A549 (cell line): ENCODE data around the gene USP49. TPM values are rescaled to one million over a fixed set of nuclear protein-coding genes. Genes with fewer than 3 reads are reported as not detected.

Source experiments
- ATAC-seq, 2 experiments: fragments of 200-7000 bp in 1 of 2; fragments of >200 bp in 1 of 2; cut with Nextera tagmentation in 1 of 2; cut with Tn5 transposase in 1 of 2; 3 replicates each; pipeline versions ENCODE4 v1.8.0 to v1.9.1; 2018 to 2020; ENCODE audit warnings: mild to moderate bottlenecking in 1 of 2, moderate library complexity in 1 of 2
- CTCF ChIA-PET: fragments of 300-600 bp; sonication (Branson Sonifier 250); formaldehyde crosslinking; extraction: SDS; loops from one replicate; lab custom pipeline; 2021; ENCODE audit warnings: antibody characterized with exemption, inconsistent platforms; lab: Yijun Ruan, JAX
- POLR2A ChIA-PET: fragments of 350-600 bp; formaldehyde crosslinking; extraction: SDS; loops from one replicate; lab custom pipeline; 2021; ENCODE audit warnings: antibody characterized with exemption, inconsistent platforms; lab: Yijun Ruan, JAX
- DNase-seq, 2 experiments: peaks; one replicate each; pipeline versions ENCODE4 v3.0.0 to v3.0.0-alpha.2; 2011 to 2016; ENCODE audit warnings: low read depth in 1 of 2, low spot score in 1 of 2
- FAIRE-seq: peaks from 2 replicates; lab custom pipeline; 2011; peaks lifted over from hg19 to GRCh38; lab: Jason Lieb, UNC
- H3K27ac ChIP-seq, 2 experiments: fragments of >200 bp; sonication (Bioruptor Twin); formaldehyde crosslinking; 3 replicates each; pipeline ENCODE4 v1.5.1; 2016 to 2017
- H3K4me1 ChIP-seq: fragments of >200 bp; sonication (Bioruptor Twin); formaldehyde crosslinking; 3 replicates; pipeline ENCODE4 v1.6.1; 2016
- H3K4me2 ChIP-seq: fragments of >200 bp; sonication (Bioruptor Twin); formaldehyde crosslinking; 3 replicates; pipeline ENCODE4 v1.6.1; 2016
- H3K4me3 ChIP-seq: fragments of >200 bp; sonication (Bioruptor Twin); formaldehyde crosslinking; 3 replicates; pipeline ENCODE4 v1.5.1; 2016
- H3K9me3 ChIP-seq: fragments of >200 bp; sonication (Bioruptor Twin); formaldehyde crosslinking; 3 replicates; pipeline ENCODE4 v1.6.1; 2016
- CBX2 ChIP-seq: fragments of 200-600 bp; sonication (generic); IDR thresholded peaks from 2 replicates; pipeline ENCODE4 v1.6.1; 2016; ENCODE audit warnings: low read depth, mild to moderate bottlenecking, borderline replicate concordance
- CBX8 ChIP-seq: fragments of 200-600 bp; sonication (generic); IDR thresholded peaks from 2 replicates; pipeline ENCODE4 v1.6.1; 2016
- CEBPB ChIP-seq, 2 experiments: fragments of >200 bp in 1 of 2; sonication (Bioruptor Twin) in 1 of 2; formaldehyde crosslinking in 1 of 2; IDR thresholded peaks; 2 replicates each; pipeline ENCODE4 v1.6.1; 2012 to 2016
- CHD2 ChIP-seq: fragments of 150-350 bp; IDR thresholded peaks from 2 replicates; pipeline ENCODE4 v1.6.1; 2014; ENCODE audit warnings: low read length; ENCODE audit not compliant: partially characterized antibody
- CHD4 ChIP-seq: fragments of 200-600 bp; sonication (generic); IDR thresholded peaks from 2 replicates; pipeline ENCODE4 v1.6.1; 2016; ENCODE audit warnings: antibody characterized with exemption, mild to moderate bottlenecking, borderline replicate concordance
- E2F6 ChIP-seq: IDR thresholded peaks from 2 replicates; pipeline ENCODE4 v1.6.1; 2012; ENCODE audit warnings: low read depth, borderline replicate concordance
- EP300 ChIP-seq, 2 experiments: fragments of >200 bp; sonication (Bioruptor Twin); formaldehyde crosslinking; IDR thresholded peaks; 2 replicates in 1 of 2; 3 replicates in 1 of 2; pipeline ENCODE4 v1.6.1; 2016 to 2017
- FOXS1 ChIP-seq: fragments of 250-450 bp; sonication (Bioruptor Pico); IDR thresholded peaks from 2 replicates; pipeline ENCODE4 v1.5.0; 2020; ENCODE audit warnings: mild to moderate bottlenecking, moderate library complexity
- GATA3 ChIP-seq: IDR thresholded peaks from 2 replicates; pipeline ENCODE4 v1.6.1; 2012; ENCODE audit warnings: borderline replicate concordance
- HDAC2 ChIP-seq: fragments of 200-600 bp; sonication (generic); IDR thresholded peaks from 2 replicates; pipeline ENCODE4 v1.6.1; 2016
- HOXA7 ChIP-seq: fragments of 250-450 bp; sonication (Bioruptor Pico); IDR thresholded peaks from 2 replicates; pipeline ENCODE4 v1.5.0; 2020; ENCODE audit warnings: mild to moderate bottlenecking, moderate library complexity
- HOXB13 ChIP-seq: fragments of 250-450 bp; sonication (Bioruptor Pico); IDR thresholded peaks from 2 replicates; pipeline ENCODE4 v1.5.0; 2020; ENCODE audit warnings: low read depth, mild to moderate bottlenecking, moderate library complexity
- HOXB5 ChIP-seq: fragments of 250-450 bp; sonication (Bioruptor Pico); IDR thresholded peaks from 2 replicates; pipeline ENCODE4 v1.5.0; 2020; ENCODE audit warnings: mild to moderate bottlenecking, moderate library complexity
- JUNB ChIP-seq: fragments of >200 bp; sonication (Bioruptor Twin); formaldehyde crosslinking; IDR thresholded peaks from 2 replicates; pipeline ENCODE4 v1.6.1; 2016
- KDM5A ChIP-seq: fragments of 200-600 bp; sonication (generic); IDR thresholded peaks from 2 replicates; pipeline ENCODE4 v1.6.1; 2016; ENCODE audit warnings: antibody characterized with exemption, mild to moderate bottlenecking
- MAFK ChIP-seq: fragments of 450-650 bp; IDR thresholded peaks from 2 replicates; pipeline ENCODE4 v1.6.1; 2014; ENCODE audit not compliant: partially characterized antibody
- NR3C1 ChIP-seq: fragments of >200 bp; sonication (Bioruptor Twin); formaldehyde crosslinking; IDR thresholded peaks from 3 replicates; pipeline ENCODE4 v1.6.1; 2017
- PHF8 ChIP-seq: fragments of 200-600 bp; sonication (generic); IDR thresholded peaks from 2 replicates; pipeline ENCODE4 v1.6.1; 2016; ENCODE audit warnings: low read depth, mild to moderate bottlenecking, antibody characterized with exemption, moderate library complexity, borderline replicate concordance
- RCOR1 ChIP-seq: fragments of 150-350 bp; IDR thresholded peaks from 2 replicates; pipeline ENCODE4 v1.6.1; 2014; ENCODE audit warnings: antibody characterized with exemption, low read length, low read depth
- REST ChIP-seq: fragments of 200-600 bp; sonication (generic); IDR thresholded peaks from 2 replicates; pipeline ENCODE4 v1.6.1; 2016; ENCODE audit warnings: antibody characterized with exemption, mild to moderate bottlenecking, moderate library complexity
- SMC3 ChIP-seq: fragments of >200 bp; sonication (Bioruptor Twin); formaldehyde crosslinking; IDR thresholded peaks from 3 replicates; pipeline ENCODE4 v1.6.1; 2018; ENCODE audit warnings: inconsistent platforms
- TFCP2L1 ChIP-seq: fragments of 250-450 bp; sonication (Bioruptor Pico); IDR thresholded peaks from 2 replicates; pipeline ENCODE4 v1.5.0; 2021; ENCODE audit warnings: mild to moderate bottlenecking
- ZFP36 ChIP-seq: fragments of 450-650 bp; IDR thresholded peaks from 2 replicates; pipeline ENCODE4 v1.6.1; 2014; ENCODE audit warnings: borderline replicate concordance; ENCODE audit not compliant: partially characterized antibody
- ZSCAN20 ChIP-seq: fragments of 250-450 bp; sonication (Bioruptor Pico); IDR thresholded peaks from 2 replicates; pipeline ENCODE4 v1.8.0; 2022; ENCODE audit warnings: mild to moderate bottlenecking, moderate library complexity
- WGBS: methylation state at CpG from one replicate; pipeline ENCODE4 v1.1.6; 2017; ENCODE audit errors: missing lambda C conversion rate; 5-methylcytosine and 5-hydroxymethylcytosine counted together
- polyA plus RNA-seq, 4 experiments: library from polyadenylated mRNA; depleted of rRNA in 3 of 4; stranded (reverse); fragments of >200 nt; fragmentation: RNase III in 1 of 4; extraction: RNeasy Plus Mini Kit Qiagen cat#74134 plus additional on column Dnase treatment in 1 of 4; gene quantifications; 2 replicates in 3 of 4; 3 replicates in 1 of 4; pipeline ENCODE4 v1.2.3, GENCODE V29; 2011 to 2017

USP49 gene
- polyA plus RNA-seq, 2 of the 4 experiments (the other 2 are of a cell fraction): 2.9 to 4.3 TPM

- H3K4me2 ChIP-seq: no peak within 1 kb of the TSS
- ChIA-PET CTCF (interaction anchor here (0.7 to 2.0 kb wide), 4 partner anchors 10 to 42 kb away, joined by 3 to 8 read pairs (median 4); no protein-coding TSS in a partner anchor), POLR2A (no interaction called here)
- ATAC-seq: no peak
- H3K27ac ChIP-seq: peak within 1 kb of the TSS in 1 of 2 experiments; percentile 17; a peak in 1 of 6 replicates
- no peaks in the 10 kb centered on the region; the same call in 1 of the 3 replicates for H3K4me1 ChIP-seq
- DNase-seq: no peak
- WGBS: 79% methylated on average over 15 of the region's 15 CpGs
- no peak within 1 kb of the TSS for H3K4me3 ChIP-seq
- FAIRE-seq: no peak
- no peak for TF ChIP-seq CHD4
- peak in 1 of 2 experiments; percentile 63; a peak in 1 of 4 replicates for TF ChIP-seq CEBPB (IDR thresholded peaks at IDR 0.05)
- no peaks in the 10 kb centered on the region for H3K9me3 ChIP-seq
Observed at GRCh38 chr6:41747256-41748101, 147.7 kb downstream of the USP49 start, which contains the start of gene PGC. PGC (minus strand) TSS chr6:41747397; CDS start chr6:41747334, 63 bp downstream.

GRCh38 chr6:41746107-41746506 lies 149.1 kb downstream of the USP49 start:
- H3K27ac ChIP-seq: no peak overlapping the region
- H3K4me1 ChIP-seq: peaks cover 14% of the 10 kb centered on the region
- H3K4me3 ChIP-seq: no peak overlapping the region
- ChIA-PET POLR2A (no interaction called here), CTCF (interaction anchor here (0.9 to 2.6 kb wide), 3 partner anchors 10 to 378 kb away, joined by 3 to 8 read pairs (median 3); partner anchors contain the start of gene TFEB)
- no peak for DNase-seq
- WGBS: 91% methylated on average over 9 of the region's 10 CpGs
- no peak for FAIRE-seq
- no peaks in the 10 kb centered on the region for H3K9me3 ChIP-seq
- no peak overlapping the region for H3K4me2 ChIP-seq
- TF ChIP-seq HDAC2: no peak
- no peak for TF ChIP-seq CBX2
- no peak for TF ChIP-seq FOXS1 (CRISPR knock-in tag)
- no peak for TF ChIP-seq E2F6
- TF ChIP-seq EP300 (IDR thresholded peaks at IDR 0.05): no peak
- no peak for TF ChIP-seq KDM5A
- no peak for TF ChIP-seq ZFP36
- no peak for TF ChIP-seq GATA3
- TF ChIP-seq, all 56 proteins: peak for 0
- ATAC-seq: no peak

GRCh38 chr6:41744236-41744787 lies 150.9 kb downstream of the USP49 start:
- DNase-seq: no peak
- FAIRE-seq: no peak
- H3K4me2 ChIP-seq: no peak overlapping the region
- H3K4me3 ChIP-seq: no peak overlapping the region
- no peak for ATAC-seq
- H3K4me1 ChIP-seq: peaks cover 19% of the 10 kb centered on the region
- TF ChIP-seq SMC3 (no peak), REST (no peak), HOXB5 (no peak), MAFK (no peak), PHF8 (no peak), TFCP2L1 (no peak), CBX8 (no peak), HOXA7 (CRISPR knock-in tag) (no peak), JUNB (no peak), E2F6 (no peak), RCOR1 (no peak), HOXB13 (CRISPR knock-in tag) (no peak), NR3C1 (no peak), CHD2 (no peak), ZSCAN20 (CRISPR knock-in tag) (no peak), CHD4 (no peak)
- TF ChIP-seq, all 56 proteins: peak for 0
- no peak overlapping the region for H3K27ac ChIP-seq
- H3K9me3 ChIP-seq: no peaks in the 10 kb centered on the region
- POLR2A ChIA-PET: no interaction called here
- CTCF ChIA-PET: interaction anchor here (0.6 to 2.6 kb wide), 4 partner anchors 9 to 32 kb away, joined by 4 to 8 read pairs (median 6); partner anchors contain the start of gene TFEB
- WGBS: 83% methylated on average over 6 of the region's 7 CpGs
